HAP-1 (cell line): ENCODE results near the gene DLG5.

Experiments
- DNase-seq, 2 experiments: peaks; one replicate each; pipeline ENCODE4 v3.0.0-alpha.2; 2016 to 2020; ENCODE audit warnings: low spot score in 2 of 2
- H3K27me3 ChIP-seq: fragments of 250-450 bp; sonication (Bioruptor Pico); 2 replicates; pipeline ENCODE4 v1.5.1; 2020; ENCODE audit warnings: low read depth, mild to moderate bottlenecking, moderate library complexity
- H3K36me3 ChIP-seq: fragments of 250-450 bp; sonication (Bioruptor Pico); replicated peaks from 2 replicates; pipeline ENCODE4 v1.5.1; 2020; ENCODE audit warnings: mild to moderate bottlenecking
- H3K4me1 ChIP-seq: fragments of 250-450 bp; sonication (Bioruptor Pico); 2 replicates; pipeline ENCODE4 v1.5.1; 2020; ENCODE audit warnings: mild to moderate bottlenecking
- H3K4me3 ChIP-seq: fragments of 250-450 bp; sonication (Bioruptor Pico); 2 replicates; pipeline ENCODE4 v1.5.1; 2020; ENCODE audit warnings: mild to moderate bottlenecking, moderate library complexity
- H3K9me3 ChIP-seq: fragments of 250-450 bp; sonication (Bioruptor Pico); 2 replicates; pipeline ENCODE4 v1.5.1; 2020; ENCODE audit warnings: mild to moderate bottlenecking, moderate library complexity
- in situ Hi-C: fragments of 300-500 bp; cut with MboI; formaldehyde crosslinking; loops from 3 replicates; pipeline ENCODE4 v1.14.3; 2020; ENCODE audit warnings: low sequenced_read_pairs, inconsistent platforms, mixed read lengths

The DLG5 gene

DNA sequence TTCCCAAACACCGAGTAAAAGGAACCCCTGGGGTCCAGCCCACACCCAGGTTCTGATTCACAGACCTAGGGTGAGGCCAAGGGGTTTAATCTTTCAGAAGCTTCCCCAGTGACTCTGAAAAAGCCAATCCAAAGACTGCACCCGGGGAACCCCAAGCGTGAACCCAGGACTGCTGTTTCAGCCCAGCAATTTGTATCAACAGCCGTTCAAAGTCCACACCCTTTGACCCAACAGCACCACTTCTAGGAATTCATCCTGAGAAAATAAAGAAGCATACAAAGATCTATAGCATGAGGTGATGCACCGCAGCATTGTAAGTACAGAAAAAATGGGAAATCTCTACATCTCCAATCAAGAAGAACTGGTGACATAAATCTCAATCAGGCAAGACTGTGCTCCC, 24.4 kb downstream of the DLG5 start:
- Histone ChIP-seq H3K36me3 (no peaks in the 10 kb centered on the region), H3K9me3 (no peaks in the 10 kb centered on the region), H3K4me1 (no peaks in the 10 kb centered on the region), H3K27me3 (no peaks in the 10 kb centered on the region), H3K4me3 (no peak overlapping the region)
- in situ Hi-C loops, result no loop called here
- no peak for DNase-seq

DNA sequence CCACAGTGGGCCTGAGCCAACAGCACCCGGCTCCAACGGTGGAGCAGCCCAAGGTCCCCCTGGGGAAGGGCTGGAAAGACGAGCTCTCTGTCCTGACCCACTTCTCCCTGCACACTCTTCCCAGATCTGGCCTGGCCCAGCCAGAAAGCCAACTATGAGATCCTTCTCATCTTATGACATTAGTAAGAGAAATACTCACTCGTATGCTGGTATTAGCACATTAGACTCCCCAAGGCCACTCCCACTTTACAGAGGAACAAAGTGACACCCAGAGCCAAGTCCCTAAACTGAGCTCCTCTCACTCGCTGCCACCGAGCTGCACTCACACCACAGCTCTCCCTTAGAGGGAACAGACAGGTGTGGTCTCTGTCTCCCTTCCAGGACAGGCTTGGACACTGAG, 24.8 kb downstream of the DLG5 start:
- in situ Hi-C loops, result no loop called here
- Histone ChIP-seq H3K4me3 (no peak overlapping the region), H3K9me3 (no peaks in the 10 kb centered on the region), H3K36me3 (no peaks in the 10 kb centered on the region), H3K4me1 (no peaks in the 10 kb centered on the region), H3K27me3 (no peaks in the 10 kb centered on the region)
- DNase-seq, result no peak

DNA sequence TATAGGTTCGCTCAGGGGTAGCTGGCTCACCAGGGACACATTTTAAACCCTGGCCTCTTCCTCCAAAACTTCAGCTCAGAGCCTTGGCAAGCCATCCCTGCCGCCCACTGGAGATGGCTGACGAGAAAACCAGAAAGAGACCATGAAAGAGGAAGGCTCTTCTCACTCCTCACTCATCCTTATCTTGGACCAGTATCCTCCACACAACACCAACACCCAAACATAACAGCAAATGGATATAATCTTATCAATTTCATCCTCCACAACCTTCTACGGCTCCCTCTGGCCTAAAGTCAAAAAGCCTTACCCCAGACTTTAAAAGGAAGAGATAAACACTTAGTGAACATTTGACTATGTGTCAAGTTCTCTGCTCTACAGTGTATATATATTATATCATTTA, 26.9 kb downstream of the DLG5 start:
- H3K4me1 ChIP-seq, result no peaks in the 10 kb centered on the region
- H3K4me3 ChIP-seq, result no peak overlapping the region
- no peaks in the 10 kb centered on the region for H3K36me3 ChIP-seq
- in situ Hi-C loops, result no loop called here
- H3K9me3 ChIP-seq, result no peaks in the 10 kb centered on the region
- H3K27me3 ChIP-seq, result no peaks in the 10 kb centered on the region
- DNase-seq, result no peak

DNA sequence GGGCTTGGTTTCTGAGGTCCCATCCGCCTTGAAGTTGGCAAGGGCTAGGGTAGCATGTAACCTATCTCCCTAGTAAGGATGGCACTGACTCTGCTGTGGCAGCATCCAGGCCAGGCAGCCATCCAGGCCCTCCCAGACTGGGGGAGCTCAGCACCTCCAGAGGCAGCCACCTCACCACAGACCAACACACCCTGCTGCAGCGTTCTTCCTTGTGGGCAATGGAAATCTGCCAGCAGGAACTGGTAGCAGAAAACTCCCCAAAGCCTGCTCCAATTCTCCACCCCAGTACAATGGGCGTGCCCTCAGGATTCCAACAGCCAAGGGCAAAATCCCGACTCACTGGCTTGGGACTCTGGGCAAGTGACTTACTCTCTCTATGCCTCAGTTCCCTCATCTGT, 27.5 kb downstream of the DLG5 start:
- no peaks in the 10 kb centered on the region for H3K27me3 ChIP-seq
- H3K36me3 ChIP-seq, result no peaks in the 10 kb centered on the region
- no peaks in the 10 kb centered on the region for H3K9me3 ChIP-seq
- no peaks in the 10 kb centered on the region for H3K4me1 ChIP-seq
- H3K4me3 ChIP-seq, result no peak overlapping the region
- DNase-seq, result no peak
- in situ Hi-C loops, result no loop called here

GRCh38 chr10:77898323-77899079, 28.1 kb downstream of the DLG5 start:
- Histone ChIP-seq H3K4me3 (no peak overlapping the region), H3K4me1 (no peaks in the 10 kb centered on the region), H3K27me3 (no peaks in the 10 kb centered on the region), H3K9me3 (no peaks in the 10 kb centered on the region), H3K36me3 (no peaks in the 10 kb centered on the region)
- no peak for DNase-seq
- in situ Hi-C loops, result no loop called here

- in situ Hi-C loops, result no loop called here
- H3K4me1 ChIP-seq, result no peaks in the 10 kb centered on the region
Measured at GRCh38 chr10:77896058-77896457, 30.5 kb downstream of the DLG5 start.

DNA sequence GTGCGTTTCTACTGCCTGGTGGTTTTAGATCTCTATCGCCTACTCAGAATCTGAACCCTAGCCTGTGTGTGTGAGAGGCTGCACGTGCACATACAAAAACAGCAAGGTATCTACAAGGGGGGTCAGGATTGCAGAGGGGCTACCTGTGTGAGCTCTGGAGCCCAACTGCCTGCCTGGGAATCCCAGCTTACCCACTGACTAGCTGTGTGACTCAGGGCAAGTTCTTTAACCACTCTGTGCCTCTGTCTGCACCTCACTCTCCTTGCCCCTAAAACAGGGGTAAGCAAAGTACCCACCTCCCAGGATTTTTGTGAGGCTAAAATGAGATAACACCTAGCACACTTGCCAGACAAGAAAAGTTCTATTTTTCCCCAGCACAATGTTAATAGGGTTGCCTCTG, 32.5 kb downstream of the DLG5 start:
- Histone ChIP-seq H3K9me3 (no peaks in the 10 kb centered on the region), H3K27me3 (no peaks in the 10 kb centered on the region), H3K36me3 (no peaks in the 10 kb centered on the region), H3K4me1 (peaks cover 7% of the 10 kb centered on the region), H3K4me3 (no peak overlapping the region)
- in situ Hi-C loops, result no loop called here
- no peak for DNase-seq

More at GRCh38 chr10:77896058-77896457, 30.5 kb downstream of the DLG5 start:
- Histone ChIP-seq H3K9me3 (no peaks in the 10 kb centered on the region), H3K36me3 (no peaks in the 10 kb centered on the region), H3K27me3 (no peaks in the 10 kb centered on the region), H3K4me3 (no peak overlapping the region)
- DNase-seq, result no peak

GRCh38 chr10:77893386-77893785, 33.2 kb downstream of the DLG5 start:
- Histone ChIP-seq H3K27me3 (no peaks in the 10 kb centered on the region), H3K4me3 (no peak overlapping the region), H3K4me1 (peaks cover 11% of the 10 kb centered on the region), H3K36me3 (no peaks in the 10 kb centered on the region), H3K9me3 (no peaks in the 10 kb centered on the region)
- in situ Hi-C loops, result no loop called here
- no peak for DNase-seq

DNA sequence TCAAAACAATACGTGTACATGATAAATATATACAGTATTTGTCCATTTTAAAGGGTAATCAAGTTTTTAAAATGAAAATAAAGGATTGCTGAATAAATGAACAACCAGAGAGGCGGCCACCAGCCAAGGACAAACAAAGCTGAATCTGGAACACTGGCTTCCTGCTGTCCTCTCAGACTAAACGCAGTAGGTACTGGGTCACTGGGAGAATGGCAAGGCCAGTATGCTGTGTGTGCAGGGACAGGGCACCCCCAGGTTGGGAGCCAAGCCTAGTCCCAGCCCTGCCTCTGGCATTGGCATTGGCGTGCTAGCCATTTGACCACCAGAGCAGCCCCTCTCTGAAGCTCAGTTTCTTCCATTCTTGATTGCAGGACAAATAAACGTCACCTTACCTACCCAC, 33.8 kb downstream of the DLG5 start:
- no peak overlapping the region for H3K4me3 ChIP-seq
- H3K9me3 ChIP-seq, result no peaks in the 10 kb centered on the region
- DNase-seq, result no peak
- H3K4me1 ChIP-seq, result peaks cover 18% of the 10 kb centered on the region
- in situ Hi-C loops, result no loop called here
- no peaks in the 10 kb centered on the region for H3K36me3 ChIP-seq
- H3K27me3 ChIP-seq, result no peaks in the 10 kb centered on the region

- Histone ChIP-seq H3K36me3 (no peaks in the 10 kb centered on the region), H3K4me3 (no peak overlapping the region), H3K4me1 (peaks cover 24% of the 10 kb centered on the region), H3K27me3 (no peaks in the 10 kb centered on the region), H3K9me3 (no peaks in the 10 kb centered on the region)
- in situ Hi-C loops, result no loop called here
- DNase-seq, result no peak
Measured at GRCh38 chr10:77892021-77892739, 34.4 kb downstream of the DLG5 start.

DNA sequence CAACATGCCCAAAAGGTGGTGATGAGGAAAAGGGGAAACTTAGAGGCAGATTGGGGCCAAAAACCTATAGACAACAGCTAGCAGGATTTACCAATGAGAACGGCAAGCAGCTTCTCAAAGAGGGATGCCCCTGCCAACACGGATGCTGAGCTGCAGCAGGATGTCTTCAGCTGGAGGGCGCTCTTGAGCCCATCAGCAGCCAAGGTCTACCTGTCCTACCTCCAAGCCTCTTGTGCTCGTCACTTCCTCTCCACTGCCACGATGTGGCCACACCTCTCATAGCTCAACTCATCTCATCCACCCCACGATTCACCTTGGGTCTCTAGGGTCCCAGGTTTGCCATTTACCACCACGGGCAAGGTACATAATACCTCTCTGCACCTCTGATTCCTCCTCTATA, 36.5 kb downstream of the DLG5 start:
- in situ Hi-C loops, result no loop called here
- DNase-seq, result no peak
- no peaks in the 10 kb centered on the region for H3K27me3 ChIP-seq
- no peaks in the 10 kb centered on the region for H3K36me3 ChIP-seq
- peaks cover 29% of the 10 kb centered on the region for H3K4me1 ChIP-seq
- no peaks in the 10 kb centered on the region for H3K9me3 ChIP-seq
- no peak overlapping the region for H3K4me3 ChIP-seq

DNA sequence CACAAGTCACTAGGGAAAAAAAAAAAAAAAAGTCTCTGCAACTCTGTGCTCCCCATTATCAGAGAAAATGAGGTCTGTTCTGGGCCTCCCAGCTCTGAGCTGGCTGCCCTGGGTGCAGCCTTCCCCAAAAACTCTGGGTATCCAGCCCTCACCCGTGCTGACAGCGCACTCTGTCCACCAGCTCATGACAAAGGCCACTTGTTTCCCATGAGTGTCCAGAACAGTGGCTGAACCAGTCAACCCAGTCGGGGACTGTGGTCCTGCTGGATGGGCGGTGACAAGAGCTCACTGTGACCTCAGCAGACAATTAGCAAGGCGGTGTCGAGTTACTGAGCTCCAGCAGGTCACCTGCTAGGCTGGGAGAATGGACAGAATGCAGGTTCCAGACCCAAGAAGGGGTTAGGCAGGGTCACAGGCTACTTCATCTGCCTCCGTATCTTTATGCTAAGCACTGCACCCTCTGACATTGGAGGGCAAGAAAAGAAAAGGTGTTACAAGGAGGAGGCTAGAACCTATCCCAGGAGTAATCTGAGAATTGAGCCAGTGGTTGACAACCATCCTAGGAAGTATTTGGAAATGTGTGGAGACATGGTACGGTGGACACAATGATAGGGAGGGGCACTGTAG, 37.2 kb downstream of the DLG5 start:
- Histone ChIP-seq H3K4me1 (peaks cover 29% of the 10 kb centered on the region), H3K27me3 (no peaks in the 10 kb centered on the region), H3K9me3 (no peaks in the 10 kb centered on the region), H3K4me3 (no peak overlapping the region), H3K36me3 (no peaks in the 10 kb centered on the region)
- DNase-seq, result peak; percentile 22 to 47
- in situ Hi-C loops, result no loop called here

GRCh38 chr10:77888356-77888703, 38.2 kb downstream of the DLG5 start:
- H3K9me3 ChIP-seq, result no peaks in the 10 kb centered on the region
- in situ Hi-C loops, result no loop called here
- H3K36me3 ChIP-seq, result no peaks in the 10 kb centered on the region
- H3K4me1 ChIP-seq, result peaks cover 29% of the 10 kb centered on the region
- H3K27me3 ChIP-seq, result no peaks in the 10 kb centered on the region
- peak in 1 of 2 experiments; percentile 82 for DNase-seq
- peak overlapping the region; percentile 8; the same call in 1 of the 2 replicates for H3K4me3 ChIP-seq

DNA sequence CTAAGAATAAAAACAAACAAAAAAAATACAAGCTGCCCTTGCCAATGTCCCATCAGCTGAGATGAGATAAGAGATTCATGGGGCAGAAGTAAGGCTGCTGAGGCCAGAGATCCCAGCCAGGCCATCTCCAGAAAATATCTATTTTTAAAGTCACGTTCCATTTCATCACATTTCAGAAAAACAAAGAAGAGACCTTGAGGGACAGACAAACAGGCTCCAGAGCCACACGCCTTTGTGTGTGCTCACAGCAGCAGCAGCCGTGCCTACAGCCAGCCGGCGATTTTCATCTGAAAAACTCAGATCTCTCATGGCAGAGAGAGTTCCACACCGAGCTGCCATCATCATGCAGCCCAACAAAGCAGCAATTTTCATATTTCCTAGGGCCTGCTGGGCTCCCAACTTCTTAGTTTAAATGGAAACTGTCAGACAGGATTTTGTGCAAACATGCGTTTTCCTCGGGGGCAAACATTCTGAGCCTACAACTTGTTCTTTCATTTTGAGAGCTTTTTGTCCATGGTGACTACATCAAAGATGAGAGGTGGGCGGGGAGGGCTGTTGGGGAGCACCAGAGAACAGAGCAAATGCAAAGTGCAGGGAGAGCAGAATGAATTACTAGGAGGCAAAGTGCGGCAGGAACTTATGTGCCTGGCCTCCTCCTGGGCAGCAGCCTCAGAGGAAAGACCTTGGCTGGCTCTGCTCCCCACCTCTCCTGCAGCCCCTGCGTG, 38.8 kb downstream of the DLG5 start:
- H3K4me3 ChIP-seq, result peak overlapping the region; percentile 8; the same call in 1 of the 2 replicates
- peak; percentile 53 to 58 for DNase-seq
- in situ Hi-C loops, result no loop called here
- H3K36me3 ChIP-seq, result no peaks in the 10 kb centered on the region
- H3K4me1 ChIP-seq, result peaks cover 29% of the 10 kb centered on the region
- H3K9me3 ChIP-seq, result no peaks in the 10 kb centered on the region
- no peaks in the 10 kb centered on the region for H3K27me3 ChIP-seq
